GM18907 (cell line): ENCODE measurements around the gene MMS22L.
A peak's percentile ranks its signal among the peaks of the same experiment; 100 is the strongest.

Experiments used
- ATAC-seq: cut with Tn5 transposase; IDR thresholded peaks from one replicate; pipeline ENCODE4 v1.9.1; 2021; ENCODE audit warnings: mild to moderate bottlenecking, moderate library complexity; ENCODE audit not compliant: unreplicated experiment

MMS22L gene

DNA sequence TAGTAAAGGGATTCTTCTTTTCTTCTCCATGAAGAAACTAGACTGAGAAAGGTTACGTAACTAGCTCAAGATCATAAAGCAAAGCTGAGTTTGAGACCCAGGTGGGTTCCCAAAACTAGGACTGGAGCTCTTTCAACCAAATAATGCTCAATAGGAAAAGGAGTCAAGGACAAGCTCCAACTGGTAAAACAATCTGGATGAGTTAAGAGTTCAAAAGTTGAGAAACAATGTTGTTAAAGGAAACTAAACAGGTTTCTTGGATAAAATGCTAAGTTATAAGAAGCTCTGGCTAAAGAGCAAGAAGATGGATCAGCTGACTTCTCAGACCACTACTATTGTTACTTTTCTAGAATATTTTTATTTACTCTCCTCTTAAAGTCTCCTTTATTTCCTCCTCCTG is 137.3 kb downstream of the MMS22L start:
- ATAC-seq: no peak

DNA sequence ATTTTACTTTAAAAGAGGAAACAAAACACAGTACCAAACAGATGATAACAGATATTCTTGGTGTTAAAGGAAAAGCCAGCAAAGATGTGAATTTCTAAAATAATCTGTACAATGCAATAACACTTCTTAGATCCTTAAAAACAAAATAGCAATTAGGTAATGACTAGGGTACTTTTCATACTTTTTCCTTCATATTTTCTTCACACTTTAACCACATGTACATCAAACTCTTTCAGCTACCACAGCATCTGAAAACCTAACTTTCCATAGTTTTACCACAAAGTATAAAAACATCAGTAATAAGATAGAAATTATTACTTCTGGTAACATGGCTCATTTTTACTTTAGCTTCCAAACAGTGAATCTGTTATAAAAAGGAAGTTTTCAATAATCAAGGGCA is 141.3 kb downstream of the MMS22L start:
- ATAC-seq: no peak

DNA sequence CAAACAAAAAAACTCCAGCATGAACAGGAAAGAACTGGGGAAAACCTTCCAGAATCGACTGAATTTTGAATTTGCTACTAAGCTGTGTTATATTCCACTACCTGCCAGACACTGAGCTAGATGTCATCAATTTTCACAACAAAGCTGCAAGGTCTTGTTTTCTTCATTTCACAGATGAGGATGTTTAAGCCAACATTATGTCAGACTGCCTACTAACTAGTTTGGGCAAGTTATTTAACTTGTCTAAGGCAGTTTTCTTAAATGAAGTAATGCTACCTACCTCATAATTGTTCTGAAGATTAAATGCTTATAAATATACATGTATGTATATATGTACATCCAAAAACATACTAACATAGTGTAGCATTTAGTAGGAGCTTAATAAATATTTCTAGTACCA is 144.4 kb downstream of the MMS22L start:
- no peak for ATAC-seq

DNA sequence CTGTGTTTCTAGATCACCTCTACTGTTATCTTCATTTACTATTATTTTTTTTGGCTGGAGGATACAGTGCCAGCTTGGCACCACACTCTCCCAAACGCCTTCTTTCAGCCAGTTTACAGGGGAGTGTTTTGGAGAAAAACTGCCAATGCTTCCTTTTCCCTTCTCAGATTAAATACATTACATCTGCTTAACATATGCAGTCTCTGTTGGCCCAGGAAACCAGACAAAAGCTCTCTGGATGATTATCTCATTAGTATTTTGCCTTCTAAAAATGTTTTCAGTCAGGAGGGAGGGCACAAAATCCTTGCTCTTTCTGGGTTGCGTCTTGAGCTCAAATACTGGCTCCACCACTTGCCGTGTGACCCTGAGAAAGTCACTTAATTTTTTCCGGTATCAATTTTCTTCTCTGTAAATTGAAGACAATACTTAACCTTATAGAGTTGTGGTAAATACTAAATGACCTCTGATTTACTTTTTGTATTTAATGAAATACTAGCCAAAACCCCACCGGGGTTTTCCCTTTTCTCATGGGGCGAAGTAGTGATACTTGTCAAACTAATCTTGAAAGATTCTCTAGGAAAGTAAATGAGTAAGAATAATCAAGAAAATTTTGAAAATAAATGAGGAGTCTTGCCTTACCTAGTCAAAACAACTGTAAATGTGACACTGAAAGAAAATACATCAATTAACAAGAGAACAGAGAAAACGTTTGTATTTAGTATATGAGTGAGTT is 146.2 kb downstream of the MMS22L start:
- ATAC-seq: peak; percentile 64

DNA sequence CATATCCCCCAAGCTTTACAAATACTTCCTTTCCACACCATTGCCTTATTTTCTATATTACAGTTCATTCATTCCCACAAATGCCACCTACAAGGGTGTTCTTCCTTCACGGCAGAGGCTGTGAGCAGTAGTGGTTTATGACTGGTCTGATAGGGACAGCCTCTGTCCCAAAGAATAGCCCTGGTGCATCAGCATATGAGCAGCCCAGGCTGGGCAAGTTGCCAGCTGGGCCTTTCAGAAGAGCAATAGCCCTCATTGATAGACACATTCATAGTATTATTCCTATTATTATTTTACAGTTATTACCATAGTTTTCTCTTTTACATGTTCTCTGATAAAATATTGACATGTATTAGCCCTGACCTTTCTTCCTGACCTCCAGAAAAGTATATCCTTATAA is 149.9 kb downstream of the MMS22L start:
- ATAC-seq: no peak

DNA sequence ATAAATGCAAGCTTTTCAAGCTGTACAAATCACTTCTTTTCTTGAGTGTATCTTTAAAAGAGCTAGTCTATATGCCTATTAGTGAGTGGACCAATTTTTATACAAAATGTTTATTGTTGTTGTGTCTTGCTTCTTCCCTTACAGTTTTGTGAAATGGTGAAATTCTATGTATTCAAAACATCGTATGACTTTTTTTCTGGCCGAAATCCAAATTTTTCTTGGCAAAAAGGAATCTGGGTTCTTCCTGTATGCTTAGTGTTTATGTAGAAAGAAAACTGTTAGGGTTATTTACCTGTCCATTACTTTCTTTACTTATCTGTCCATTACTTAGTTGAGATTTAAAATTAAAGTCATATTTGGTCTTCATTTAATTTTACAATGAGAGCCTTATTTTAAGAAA is 153.9 kb downstream of the MMS22L start:
- no peak for ATAC-seq

DNA sequence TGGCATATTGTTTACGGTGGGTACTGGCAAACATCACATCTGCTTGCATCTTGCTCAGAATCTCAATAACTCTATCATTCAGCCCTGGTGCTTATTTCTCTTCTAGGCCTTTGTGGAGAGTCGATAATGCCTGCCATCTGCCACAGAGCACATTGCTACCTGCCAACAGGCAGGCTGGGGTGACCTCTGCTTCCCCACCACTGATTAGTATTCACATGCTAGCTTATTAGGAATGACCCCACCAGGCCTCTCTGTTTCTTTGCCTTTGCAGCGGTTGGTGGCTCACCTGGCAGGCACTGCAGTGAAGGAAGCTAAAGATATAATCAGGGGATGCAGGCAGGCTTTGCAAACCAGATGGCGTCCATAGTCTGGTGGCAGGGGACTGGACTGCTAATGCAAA is 154.5 kb downstream of the MMS22L start:
- ATAC-seq: no peak

DNA sequence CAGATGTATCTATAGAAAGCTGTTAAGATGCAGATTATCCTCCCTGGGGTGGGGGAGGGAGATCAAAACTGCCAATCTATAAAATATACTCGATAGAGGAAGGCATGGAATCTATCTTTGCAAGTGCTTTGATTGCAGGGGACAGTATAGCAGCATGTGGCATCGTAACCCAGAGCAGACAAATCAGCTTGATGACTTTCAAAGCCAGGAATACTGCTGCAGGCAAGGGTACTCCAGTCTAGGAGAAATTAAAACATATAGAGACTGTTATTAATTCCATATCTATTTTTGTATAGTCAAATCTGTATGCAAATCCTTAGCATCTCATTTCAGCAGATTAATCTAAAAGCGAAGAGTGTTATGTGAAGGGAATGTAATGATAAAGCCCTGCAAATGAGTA is 159.4 kb downstream of the MMS22L start:
- no peak for ATAC-seq

DNA sequence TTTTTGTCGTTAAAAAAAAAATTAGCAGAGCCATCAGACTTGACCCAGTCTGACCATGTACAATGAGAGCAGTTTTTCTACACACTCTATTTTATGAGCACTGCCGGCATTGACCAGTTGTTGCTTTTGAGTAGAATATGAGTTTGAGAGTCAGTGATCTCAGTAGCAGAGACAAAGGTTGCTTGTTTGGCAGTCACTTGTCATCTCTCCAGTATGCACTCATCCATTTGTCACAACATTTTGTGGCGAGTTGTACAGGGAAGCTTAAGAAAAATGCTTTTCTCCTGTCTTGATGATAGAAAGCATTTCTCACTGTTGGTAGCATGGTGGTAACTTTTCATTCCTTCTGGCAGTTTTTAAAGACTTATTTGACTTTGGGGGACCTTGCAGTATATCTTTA is 159.9 kb downstream of the MMS22L start:
- ATAC-seq: no peak

DNA sequence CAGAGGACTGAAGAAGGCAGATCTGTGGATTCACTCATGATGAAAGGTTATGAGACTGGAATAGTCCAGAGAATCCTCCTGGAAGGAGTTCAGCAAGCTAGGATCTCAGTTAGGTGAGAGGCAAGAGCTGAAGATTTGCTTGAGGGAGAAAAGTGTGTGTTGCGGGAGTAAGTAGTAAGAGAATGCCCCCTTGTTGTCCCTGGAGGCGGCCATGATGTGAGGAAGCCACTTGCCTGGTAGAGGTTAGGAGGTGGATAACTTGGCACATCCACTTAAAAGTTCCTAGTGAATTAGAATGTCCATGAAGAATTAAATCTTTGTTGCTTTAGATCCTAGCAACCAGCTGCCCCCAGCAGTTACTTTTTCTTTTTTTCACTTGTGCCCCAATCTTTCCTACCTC is 162.5 kb downstream of the MMS22L start:
- no peak for ATAC-seq

DNA sequence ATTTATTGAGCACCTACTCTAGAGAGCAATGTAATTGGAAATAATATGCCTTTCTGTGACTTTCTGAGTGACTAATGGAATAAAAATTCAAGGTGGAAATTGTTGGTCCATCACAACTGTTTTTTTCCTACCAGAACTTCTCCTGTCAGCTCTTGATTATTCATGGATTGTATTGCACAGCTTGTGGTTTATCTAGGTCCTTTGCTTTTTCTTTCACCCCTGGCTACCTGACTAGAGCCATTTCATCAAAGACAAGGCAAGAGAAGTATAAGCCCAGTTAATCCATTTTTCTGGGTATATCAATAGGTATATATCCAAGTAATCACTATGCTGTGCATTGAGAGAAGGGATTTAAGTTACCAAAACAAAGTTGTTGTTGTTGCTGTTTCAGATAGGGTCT is 168.4 kb downstream of the MMS22L start:
- ATAC-seq: no peak

DNA sequence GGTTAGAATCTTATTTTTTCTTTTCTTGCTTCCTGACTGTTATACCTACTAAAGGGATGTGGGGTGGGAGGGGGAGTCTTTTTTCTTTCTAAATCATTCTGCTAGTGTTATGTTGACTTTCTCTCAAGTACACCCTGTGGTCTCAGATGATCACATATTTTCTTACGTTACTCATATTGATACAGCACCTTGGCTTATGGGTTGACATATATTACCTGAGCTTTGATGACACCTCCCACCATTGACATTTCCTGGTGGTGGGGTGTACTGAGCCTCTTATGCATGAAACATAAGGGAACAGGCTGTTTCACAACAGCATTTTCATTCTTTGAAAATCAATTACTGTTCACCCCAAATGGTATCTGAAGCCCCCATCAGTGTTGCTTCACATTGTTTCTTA is 169.8 kb downstream of the MMS22L start:
- ATAC-seq: no peak

DNA sequence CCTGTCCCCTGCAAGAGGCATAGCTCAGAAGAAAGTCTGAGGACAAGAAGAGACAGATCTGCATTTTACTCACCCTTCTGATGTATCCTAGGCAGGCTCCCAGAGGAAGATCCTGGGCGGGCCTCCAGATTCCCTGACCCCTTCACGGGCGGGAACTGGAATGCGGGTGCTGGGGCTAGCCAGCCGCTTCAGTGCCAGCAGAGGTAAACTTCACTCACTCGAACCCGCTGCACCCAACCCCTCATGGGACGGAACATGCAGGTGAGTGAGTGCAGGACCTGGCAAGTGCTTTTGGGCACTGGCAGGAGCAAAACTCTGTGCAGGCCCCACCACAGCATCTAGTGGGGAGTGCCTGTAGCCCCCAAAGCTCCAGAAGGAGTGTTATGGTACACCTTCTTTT is 171.8 kb downstream of the MMS22L start:
- ATAC-seq: no peak

DNA sequence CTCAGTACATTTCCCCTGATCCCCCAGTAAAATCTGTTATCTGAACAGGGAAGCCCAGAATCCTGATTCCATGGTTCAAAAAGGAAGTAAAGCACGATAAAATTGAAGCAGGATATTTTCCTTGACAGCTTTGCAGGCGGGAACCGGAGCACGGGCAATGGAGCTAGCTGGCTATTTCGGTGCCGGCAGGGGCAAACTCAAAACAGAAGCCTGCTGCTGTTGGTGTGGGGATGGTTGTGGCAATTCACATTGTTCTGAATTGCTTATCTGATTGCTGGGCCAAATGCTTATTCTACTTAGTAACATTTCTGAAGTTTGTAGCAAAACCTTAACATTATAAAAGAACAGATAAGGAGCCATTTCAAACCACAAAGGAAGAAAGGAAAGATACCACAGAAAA is 172.4 kb downstream of the MMS22L start:
- ATAC-seq: no peak

DNA sequence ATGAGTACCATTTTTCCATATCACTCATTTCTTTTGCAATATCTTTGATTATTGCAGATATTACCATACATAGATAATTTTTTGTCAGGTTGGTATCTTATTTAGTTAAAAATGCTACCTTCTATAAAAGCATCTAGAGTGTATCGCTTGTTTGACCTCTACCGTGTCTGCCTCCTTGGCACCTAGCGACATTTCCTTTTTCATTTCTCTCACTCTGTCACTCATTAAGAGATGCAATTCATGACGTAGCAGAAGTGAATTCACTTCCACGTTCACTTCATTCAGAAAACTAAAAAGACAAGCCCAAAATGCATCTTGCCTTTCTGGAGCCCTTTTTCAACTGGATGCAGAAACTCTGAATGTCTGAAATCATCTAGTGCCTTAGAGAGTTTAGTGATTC is 172.9 kb downstream of the MMS22L start:
- ATAC-seq: no peak

DNA sequence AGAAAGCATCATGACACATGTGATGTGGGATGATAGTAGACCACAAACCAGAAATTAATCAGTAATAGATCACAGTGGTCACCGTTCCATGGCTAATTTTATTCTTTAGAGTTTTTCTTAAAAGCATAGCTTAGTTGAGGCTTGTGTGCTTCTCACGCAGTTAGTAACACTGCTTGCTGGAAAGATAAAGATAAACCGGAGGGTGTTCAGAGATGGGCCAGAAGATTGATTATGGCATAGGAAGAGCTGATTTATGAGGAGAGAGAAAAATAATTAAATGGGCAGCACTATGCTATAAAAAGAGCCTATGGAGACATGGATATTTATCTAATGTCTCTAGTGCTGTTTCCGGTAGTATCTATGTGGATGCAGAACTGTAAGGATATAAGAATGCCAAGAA is 173.6 kb downstream of the MMS22L start:
- ATAC-seq: no peak

DNA sequence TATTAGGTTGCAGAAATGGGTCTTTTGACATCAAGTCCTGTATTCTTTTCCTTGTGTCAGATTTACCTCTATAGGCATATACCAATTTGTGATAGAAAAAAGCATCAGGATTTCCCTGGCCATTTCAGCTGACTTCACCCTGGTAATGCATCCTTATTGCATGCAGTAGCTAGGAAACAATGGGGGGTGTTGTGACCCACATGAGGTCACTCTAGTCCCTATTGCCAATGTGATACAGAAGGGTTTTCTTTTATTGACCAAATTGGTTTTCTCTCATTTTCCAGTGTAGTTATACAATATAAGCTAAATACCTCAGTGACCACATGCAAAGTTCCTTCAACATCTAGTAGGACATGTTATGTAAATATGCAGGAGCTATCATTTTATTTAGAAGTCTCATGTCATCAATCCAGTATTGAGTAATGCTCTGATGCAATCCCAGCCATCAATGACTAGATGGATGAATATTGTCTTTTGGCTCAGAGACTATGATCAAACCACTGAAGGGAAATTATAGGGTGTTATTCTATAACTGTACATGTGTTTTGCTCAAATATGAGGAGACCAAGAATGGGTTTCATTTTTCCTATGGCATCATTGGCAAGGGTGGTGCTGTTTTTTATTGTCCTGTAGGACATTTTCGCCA is 180.7 kb downstream of the MMS22L start:
- no peak for ATAC-seq

DNA sequence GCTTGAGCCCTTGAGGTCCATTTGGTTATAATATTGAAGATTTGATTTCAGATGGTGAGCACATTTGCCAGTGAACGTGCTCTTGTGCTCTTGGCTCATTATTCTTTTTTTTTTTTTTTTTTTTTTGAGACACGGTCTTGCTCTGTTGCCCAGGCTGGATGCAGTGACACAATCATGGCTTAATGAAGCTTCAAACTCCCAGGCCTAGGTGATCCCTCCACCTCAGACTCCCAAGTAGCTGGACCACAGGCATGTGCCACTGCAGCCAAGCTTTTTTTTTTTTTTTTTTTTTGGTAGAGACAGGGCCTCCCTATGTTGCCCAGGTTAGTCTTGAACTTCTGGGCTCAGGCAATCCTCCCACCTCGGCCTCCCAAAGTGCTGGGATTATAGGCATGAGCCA is 182.3 kb downstream of the MMS22L start:
- ATAC-seq: no peak

DNA sequence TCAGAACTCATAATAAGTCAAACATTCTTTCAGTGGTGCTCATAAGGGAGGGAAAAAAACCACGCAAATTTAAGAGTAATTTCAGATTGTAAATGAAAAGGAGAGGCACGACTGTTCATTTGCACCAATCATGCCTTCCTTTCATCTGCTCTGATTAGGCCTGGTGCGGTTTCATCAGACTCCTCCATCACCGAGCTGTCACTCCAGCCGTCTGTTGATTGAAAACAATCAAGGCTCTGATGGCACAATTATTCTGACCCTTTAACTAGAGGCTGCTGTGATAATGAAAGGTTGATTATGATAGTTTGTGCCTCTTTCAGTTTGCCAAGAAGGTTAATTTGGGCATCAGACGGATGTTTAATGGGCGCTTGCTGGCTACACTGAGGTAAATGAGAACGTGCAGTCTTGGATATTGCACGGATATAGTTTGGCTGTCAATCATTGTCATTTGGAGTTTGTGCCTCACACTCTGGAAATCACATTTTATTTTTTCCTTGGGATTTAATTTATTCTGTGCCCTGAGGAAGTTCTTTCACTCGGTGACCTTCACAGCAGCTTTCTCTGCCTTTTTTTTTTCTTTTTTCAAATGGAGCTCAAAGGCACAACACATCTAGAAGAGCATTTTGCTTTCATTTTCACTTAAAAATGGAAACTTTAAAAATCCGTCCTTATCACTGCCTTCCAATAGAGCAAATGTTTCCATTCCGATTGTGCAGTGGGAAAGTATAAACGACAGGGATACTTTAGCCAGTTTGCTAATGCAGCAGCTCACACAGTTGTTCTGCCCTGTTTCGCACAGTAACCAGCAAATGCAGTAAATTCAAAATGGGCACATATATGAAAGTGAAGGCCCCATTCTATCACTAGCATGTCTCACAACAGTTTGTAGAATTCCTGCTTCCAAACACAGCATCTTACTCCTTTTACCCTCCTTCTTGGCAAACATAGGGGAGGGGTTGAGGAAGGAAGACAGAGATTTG is 185.7 kb downstream of the MMS22L start:
- no peak for ATAC-seq

DNA sequence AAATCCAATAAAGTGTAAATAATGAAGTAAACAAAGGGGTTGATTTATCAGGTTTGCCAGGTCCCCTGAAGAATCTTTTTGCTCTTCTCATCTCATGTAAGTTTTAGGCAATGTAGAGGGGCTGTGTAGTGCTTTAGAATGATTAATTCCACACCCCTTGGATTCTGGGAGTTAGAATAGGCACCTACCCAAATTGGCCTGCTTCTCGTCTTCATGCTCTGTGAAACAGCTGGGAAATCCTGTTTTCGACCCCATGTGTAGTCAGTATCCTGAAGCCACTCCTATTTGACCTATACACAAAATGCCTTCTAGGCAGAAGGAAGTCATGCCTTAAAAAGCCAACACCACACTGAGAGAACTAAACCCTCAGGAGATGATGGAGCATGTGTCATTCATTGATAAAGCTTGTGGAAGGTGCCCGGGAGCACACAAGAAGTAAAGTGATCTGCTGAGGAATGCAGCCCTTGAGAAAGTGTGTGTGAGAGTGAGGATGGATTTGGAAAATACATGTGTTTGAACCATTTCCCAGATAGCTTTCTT is 187.6 kb downstream of the MMS22L start:
- no peak for ATAC-seq

DNA sequence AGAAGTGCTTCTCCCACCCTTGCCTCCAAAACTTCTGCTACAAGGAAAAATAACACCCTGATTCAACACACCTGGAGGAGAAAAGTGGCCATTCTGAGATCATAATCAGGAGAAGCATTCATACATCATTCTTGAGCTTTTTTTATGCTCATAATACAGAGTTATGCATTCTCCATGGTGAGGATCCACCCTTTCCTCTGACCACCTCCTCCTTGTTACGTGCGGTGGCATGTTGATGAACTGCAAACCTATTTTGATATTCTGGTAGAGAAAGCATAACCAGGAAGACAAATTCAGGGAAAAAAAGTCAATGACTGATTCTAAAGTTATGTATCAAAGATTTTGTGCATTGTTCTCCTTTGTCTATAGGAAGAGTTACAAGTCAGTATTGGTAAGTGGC is 188.6 kb downstream of the MMS22L start:
- no peak for ATAC-seq
